ENCODE measurements around the gene MAEL.

The MAEL gene

DNA sequence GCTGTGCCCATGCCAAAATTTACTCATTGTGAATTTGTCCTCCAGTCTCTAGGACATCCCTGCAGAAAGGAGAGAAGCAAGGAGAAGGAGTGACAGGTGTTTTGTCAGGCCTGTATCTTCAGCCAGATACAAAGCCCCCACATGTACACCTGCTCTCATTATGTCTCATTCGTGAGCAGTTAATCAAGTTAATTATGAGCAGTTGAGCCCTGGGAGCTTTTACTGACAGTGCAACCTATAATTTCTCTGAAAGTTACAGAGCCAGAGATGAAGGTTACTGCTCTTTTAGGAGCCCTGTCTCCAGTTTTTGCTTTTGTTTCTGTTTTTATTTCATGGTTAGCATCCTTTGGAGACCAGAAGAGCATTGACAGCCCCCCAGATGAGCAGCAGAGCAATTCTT is 8.7 kb upstream of the MAEL start:
- Histone ChIP-seq H3K27ac (ENCODE audit: low read depth, low read length) (no peak overlapping the region), H3K9ac (ENCODE audit: low read length) (no peak overlapping the region), H3K4me3 (ENCODE audit: low read depth, low read length) (no peak overlapping the region), H3K36me3 (ENCODE audit: control insufficient read depth, insufficient read depth, low read length) (no peaks in the 10 kb centered on the region), H3K9me3 (ENCODE audit: control insufficient read depth, insufficient read depth, low read depth, low read length) (no peaks in the 10 kb centered on the region), H3K4me1 (ENCODE audit: control insufficient read depth, insufficient read depth, low read length) (no peaks in the 10 kb centered on the region), H3K27me3 (ENCODE audit: control insufficient read depth, insufficient read depth, low read length) (peaks cover 64% of the 10 kb centered on the region)

DNA sequence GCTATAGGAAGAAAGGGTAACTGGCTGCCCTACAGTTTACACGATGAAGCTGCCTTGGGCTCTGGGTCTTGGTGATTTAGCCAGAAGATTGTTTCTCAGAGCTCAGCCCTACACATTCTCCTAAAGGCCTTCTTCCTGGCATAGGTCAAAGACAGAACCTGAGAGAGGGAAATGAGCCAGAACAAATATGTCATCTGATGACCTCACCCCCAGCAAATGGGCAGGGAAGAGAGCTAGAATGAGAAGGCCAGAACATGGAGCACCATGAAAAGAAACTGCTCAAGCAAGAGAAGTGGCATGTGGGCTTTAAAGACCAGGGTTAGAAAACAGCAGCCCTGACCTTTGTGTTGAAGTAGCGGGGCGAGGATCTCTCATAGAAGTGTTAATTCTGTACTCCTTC is 8.3 kb upstream of the MAEL start:
- H3K9me3 ChIP-seq (ENCODE audit: control insufficient read depth, insufficient read depth, low read depth, low read length), result no peaks in the 10 kb centered on the region
- no peak overlapping the region for H3K4me3 ChIP-seq (ENCODE audit: low read depth, low read length)
- no peaks in the 10 kb centered on the region for H3K36me3 ChIP-seq (ENCODE audit: control insufficient read depth, insufficient read depth, low read length)
- H3K4me1 ChIP-seq (ENCODE audit: control insufficient read depth, insufficient read depth, low read length), result no peaks in the 10 kb centered on the region
- H3K9ac ChIP-seq (ENCODE audit: low read length), result no peak overlapping the region
- H3K27me3 ChIP-seq (ENCODE audit: control insufficient read depth, insufficient read depth, low read length), result peaks cover 59% of the 10 kb centered on the region
- no peak overlapping the region for H3K27ac ChIP-seq (ENCODE audit: low read depth, low read length)

DNA sequence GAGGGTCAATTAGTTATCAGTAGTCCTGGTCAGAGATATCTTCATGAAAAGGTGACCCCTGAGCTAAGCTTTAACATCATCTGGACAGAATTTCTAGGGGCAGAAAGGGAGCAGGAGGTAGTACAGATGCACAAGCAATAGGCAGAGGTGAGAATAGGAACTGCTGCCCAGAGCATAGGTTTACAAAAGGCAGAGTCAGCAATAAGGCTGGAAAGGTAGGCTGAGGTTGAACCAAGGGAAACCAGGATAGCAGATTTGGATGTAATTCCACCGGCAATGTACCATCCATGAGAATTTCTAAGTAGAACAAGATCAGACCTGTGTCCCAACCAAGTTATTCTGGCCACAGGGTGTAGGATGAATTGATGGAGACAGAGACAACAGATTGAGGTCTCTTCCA is 7.5 kb upstream of the MAEL start:
- Histone ChIP-seq H3K9me3 (ENCODE audit: control insufficient read depth, insufficient read depth, low read depth, low read length) (no peaks in the 10 kb centered on the region), H3K36me3 (ENCODE audit: control insufficient read depth, insufficient read depth, low read length) (no peaks in the 10 kb centered on the region), H3K4me3 (ENCODE audit: low read depth, low read length) (no peak overlapping the region), H3K27ac (ENCODE audit: low read depth, low read length) (no peak overlapping the region), H3K27me3 (ENCODE audit: control insufficient read depth, insufficient read depth, low read length) (peaks cover 52% of the 10 kb centered on the region), H3K4me1 (ENCODE audit: control insufficient read depth, insufficient read depth, low read length) (no peaks in the 10 kb centered on the region), H3K9ac (ENCODE audit: low read length) (no peak overlapping the region)

DNA sequence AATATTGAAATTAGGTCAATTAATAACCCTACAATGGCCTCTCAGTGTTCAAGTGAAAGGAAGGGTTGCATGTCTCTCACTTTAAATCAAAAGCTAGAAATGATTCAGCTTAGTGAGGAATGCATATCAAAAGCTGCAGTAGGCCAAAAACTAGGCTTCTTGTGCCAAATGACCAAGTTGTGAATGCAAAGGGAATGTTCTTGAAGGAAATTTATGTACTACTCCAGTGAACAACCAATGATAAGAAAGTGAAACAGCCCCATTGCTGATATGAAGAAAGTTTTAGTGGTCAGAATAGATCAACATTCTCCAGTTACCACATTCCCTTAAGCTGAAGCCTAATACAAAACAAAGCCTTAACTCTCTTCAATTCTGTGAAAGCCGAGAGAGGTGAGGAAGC is 10.0 kb downstream of the MAEL start:
- H3K27ac ChIP-seq (ENCODE audit: low read depth, low read length), result no peak overlapping the region
- H3K36me3 ChIP-seq (ENCODE audit: control insufficient read depth, insufficient read depth, low read length), result no peaks in the 10 kb centered on the region
- no peak overlapping the region for H3K9ac ChIP-seq (ENCODE audit: low read length)
- no peak overlapping the region for H3K4me3 ChIP-seq (ENCODE audit: low read depth, low read length)
- no peaks in the 10 kb centered on the region; the same call in 1 of the 2 replicates for H3K9me3 ChIP-seq (ENCODE audit: control insufficient read depth, insufficient read depth, low read depth, low read length)
- no peaks in the 10 kb centered on the region for H3K4me1 ChIP-seq (ENCODE audit: control insufficient read depth, insufficient read depth, low read length)
- no peaks in the 10 kb centered on the region for H3K27me3 ChIP-seq (ENCODE audit: control insufficient read depth, insufficient read depth, low read length)

GRCh38 chr1:166999500-167000055 is 10.5 kb downstream of the MAEL start:
- Histone ChIP-seq H3K36me3 (ENCODE audit: control insufficient read depth, insufficient read depth, low read length) (no peaks in the 10 kb centered on the region), H3K27me3 (ENCODE audit: control insufficient read depth, insufficient read depth, low read length) (no peaks in the 10 kb centered on the region), H3K27ac (ENCODE audit: low read depth, low read length) (no peak overlapping the region), H3K4me1 (ENCODE audit: control insufficient read depth, insufficient read depth, low read length) (no peaks in the 10 kb centered on the region), H3K9ac (ENCODE audit: low read length) (no peak overlapping the region), H3K4me3 (ENCODE audit: low read depth, low read length) (no peak overlapping the region), H3K9me3 (ENCODE audit: control insufficient read depth, insufficient read depth, low read depth, low read length) (no peaks in the 10 kb centered on the region; the same call in 1 of the 2 replicates)

- Histone ChIP-seq H3K4me1 (ENCODE audit: control insufficient read depth, insufficient read depth, low read length) (no peaks in the 10 kb centered on the region), H3K27ac (ENCODE audit: low read depth, low read length) (no peak overlapping the region), H3K36me3 (ENCODE audit: control insufficient read depth, insufficient read depth, low read length) (no peaks in the 10 kb centered on the region), H3K9ac (ENCODE audit: low read length) (no peak overlapping the region), H3K27me3 (ENCODE audit: control insufficient read depth, insufficient read depth, low read length) (no peaks in the 10 kb centered on the region), H3K4me3 (ENCODE audit: low read depth, low read length) (no peak overlapping the region), H3K9me3 (ENCODE audit: control insufficient read depth, insufficient read depth, low read depth, low read length) (no peaks in the 10 kb centered on the region; the same call in 1 of the 2 replicates)
Observed at GRCh38 chr1:167000546-167000945, 11.5 kb downstream of the MAEL start.

DNA sequence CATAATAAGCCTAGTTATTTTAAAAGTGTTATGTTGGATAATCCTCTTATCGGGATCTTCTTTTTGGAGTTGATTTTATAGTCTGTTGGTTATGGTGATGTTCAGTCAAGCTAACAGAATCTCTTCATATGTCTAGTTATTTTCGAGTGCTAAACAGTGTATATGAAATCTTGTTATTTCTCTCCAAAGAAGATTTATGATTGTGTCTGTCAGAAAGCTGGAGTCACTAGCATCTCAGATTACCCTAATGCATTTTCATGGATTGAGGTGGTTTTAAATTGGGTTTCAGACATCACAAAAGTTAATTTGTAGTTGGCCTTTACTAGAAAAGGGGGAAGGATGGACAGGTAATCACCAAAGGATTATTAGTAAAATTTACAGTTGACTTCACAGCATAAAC is 13.3 kb downstream of the MAEL start:
- Histone ChIP-seq H3K4me1 (ENCODE audit: control insufficient read depth, insufficient read depth, low read length) (no peaks in the 10 kb centered on the region), H3K36me3 (ENCODE audit: control insufficient read depth, insufficient read depth, low read length) (no peaks in the 10 kb centered on the region), H3K27ac (ENCODE audit: low read depth, low read length) (no peak overlapping the region), H3K9me3 (ENCODE audit: control insufficient read depth, insufficient read depth, low read depth, low read length) (no peaks in the 10 kb centered on the region; the same call in 1 of the 2 replicates), H3K4me3 (ENCODE audit: low read depth, low read length) (no peak overlapping the region), H3K9ac (ENCODE audit: low read length) (no peak overlapping the region), H3K27me3 (ENCODE audit: control insufficient read depth, insufficient read depth, low read length) (no peaks in the 10 kb centered on the region)

- no peaks in the 10 kb centered on the region; the same call in 1 of the 2 replicates for H3K9me3 ChIP-seq (ENCODE audit: control insufficient read depth, insufficient read depth, low read depth, low read length)
- no peaks in the 10 kb centered on the region for H3K36me3 ChIP-seq (ENCODE audit: control insufficient read depth, insufficient read depth, low read length)
- no peaks in the 10 kb centered on the region for H3K27me3 ChIP-seq (ENCODE audit: control insufficient read depth, insufficient read depth, low read length)
Observed at GRCh38 chr1:167003711-167004110, 14.6 kb downstream of the MAEL start.

GRCh38 chr1:167011560-167012191 is 22.6 kb downstream of the MAEL start:
- Histone ChIP-seq H3K27ac (ENCODE audit: low read depth, low read length) (no peak overlapping the region), H3K4me1 (ENCODE audit: control insufficient read depth, insufficient read depth, low read length) (no peaks in the 10 kb centered on the region), H3K9ac (ENCODE audit: low read length) (no peak overlapping the region), H3K36me3 (ENCODE audit: control insufficient read depth, insufficient read depth, low read length) (no peaks in the 10 kb centered on the region), H3K4me3 (ENCODE audit: low read depth, low read length) (no peak overlapping the region), H3K9me3 (ENCODE audit: control insufficient read depth, insufficient read depth, low read depth, low read length) (no peaks in the 10 kb centered on the region), H3K27me3 (ENCODE audit: control insufficient read depth, insufficient read depth, low read length) (no peaks in the 10 kb centered on the region)

More at GRCh38 chr1:167003711-167004110, 14.6 kb downstream of the MAEL start:
- H3K4me3 ChIP-seq (ENCODE audit: low read depth, low read length), result no peak overlapping the region
- H3K9ac ChIP-seq (ENCODE audit: low read length), result no peak overlapping the region
- no peak overlapping the region for H3K27ac ChIP-seq (ENCODE audit: low read depth, low read length)
- no peaks in the 10 kb centered on the region for H3K4me1 ChIP-seq (ENCODE audit: control insufficient read depth, insufficient read depth, low read length)

DNA sequence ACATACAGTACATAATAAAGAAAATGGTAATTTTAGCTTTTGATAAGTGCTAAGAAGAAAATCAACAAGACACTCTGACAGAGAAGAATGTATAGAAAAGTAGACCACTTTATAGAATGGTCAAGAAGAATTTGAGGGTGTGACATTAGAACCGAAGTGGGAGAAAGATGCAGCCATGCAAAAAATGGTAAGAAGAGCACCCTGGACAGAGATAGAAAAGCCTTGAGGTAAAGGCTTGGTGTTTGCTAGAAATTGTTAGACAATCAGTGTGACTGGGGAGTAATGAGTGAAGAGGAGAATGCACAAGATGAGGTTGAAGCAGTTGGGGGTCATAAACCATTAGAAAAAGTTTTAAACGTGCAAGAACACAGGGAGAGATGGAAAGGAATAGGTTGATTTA is 23.5 kb downstream of the MAEL start:
- no peak overlapping the region for H3K9ac ChIP-seq (ENCODE audit: low read length)
- no peaks in the 10 kb centered on the region for H3K27me3 ChIP-seq (ENCODE audit: control insufficient read depth, insufficient read depth, low read length)
- H3K36me3 ChIP-seq (ENCODE audit: control insufficient read depth, insufficient read depth, low read length), result no peaks in the 10 kb centered on the region

DNA sequence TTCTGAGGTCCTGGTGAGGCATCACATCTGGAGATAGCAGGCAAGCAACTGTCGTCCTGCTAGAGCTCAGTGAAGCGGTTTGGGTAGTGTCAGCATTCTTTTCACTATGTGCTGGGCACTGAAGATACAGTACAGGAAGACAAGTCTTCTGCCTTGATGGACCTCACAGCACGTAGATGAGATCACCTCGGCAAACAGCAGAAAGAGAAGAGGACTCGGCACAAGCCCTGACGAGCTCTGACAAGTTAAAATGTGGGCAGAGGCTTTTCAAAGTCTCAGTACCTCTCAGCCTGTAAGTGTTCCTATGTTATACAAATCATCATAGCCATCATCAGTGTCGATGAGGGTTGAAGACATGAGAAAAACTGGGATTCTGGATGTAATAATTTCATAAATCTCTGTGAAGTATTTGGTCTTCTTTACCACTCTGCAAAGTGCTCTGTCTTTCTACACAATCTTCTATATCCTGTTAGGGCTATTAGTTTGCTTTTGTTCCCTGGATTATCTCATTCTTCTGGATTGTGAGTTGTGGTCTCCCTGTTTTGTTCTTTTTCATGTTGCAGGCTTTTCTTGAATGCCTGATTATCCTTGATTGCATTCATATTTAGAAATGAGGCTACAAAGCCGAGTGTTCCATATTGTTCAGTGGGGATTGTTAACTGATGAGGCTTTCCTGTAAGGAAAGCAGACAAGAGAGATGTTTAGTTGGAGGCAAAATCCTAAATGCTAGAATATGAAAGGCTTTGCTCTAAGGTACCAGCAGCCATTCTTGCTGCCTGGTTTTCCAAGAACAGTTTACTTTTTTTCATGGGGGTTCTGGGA is 24.2 kb downstream of the MAEL start:
- no peak overlapping the region for H3K9ac ChIP-seq (ENCODE audit: low read length)
- no peak overlapping the region for H3K27ac ChIP-seq (ENCODE audit: low read depth, low read length)
- H3K4me3 ChIP-seq (ENCODE audit: low read depth, low read length), result no peak overlapping the region
- no peaks in the 10 kb centered on the region for H3K9me3 ChIP-seq (ENCODE audit: control insufficient read depth, insufficient read depth, low read depth, low read length)
- H3K4me1 ChIP-seq (ENCODE audit: control insufficient read depth, insufficient read depth, low read length), result no peaks in the 10 kb centered on the region
- no peaks in the 10 kb centered on the region for H3K36me3 ChIP-seq (ENCODE audit: control insufficient read depth, insufficient read depth, low read length)
- H3K27me3 ChIP-seq (ENCODE audit: control insufficient read depth, insufficient read depth, low read length), result no peaks in the 10 kb centered on the region

More for the DNA sequence above, 23.5 kb downstream of the MAEL start:
- H3K4me1 ChIP-seq (ENCODE audit: control insufficient read depth, insufficient read depth, low read length), result no peaks in the 10 kb centered on the region
- no peak overlapping the region for H3K27ac ChIP-seq (ENCODE audit: low read depth, low read length)
- H3K9me3 ChIP-seq (ENCODE audit: control insufficient read depth, insufficient read depth, low read depth, low read length), result no peaks in the 10 kb centered on the region
- no peak overlapping the region for H3K4me3 ChIP-seq (ENCODE audit: low read depth, low read length)
